IMR-90 (cell line): ENCODE results near the gene ARID5A. TPM values are rescaled to one million over a fixed set of nuclear protein-coding genes. Genes with fewer than 3 reads are reported as not detected.

Experiments used
- ATAC-seq: fragments of 200-7000 bp; cut with Tn5 transposase; 2 replicates; pipeline ENCODE4 v1.9.1; 2020; ENCODE audit warnings: low read depth, mild to moderate bottlenecking, moderate library complexity
- BruUV-seq: library from RNA; stranded (reverse); fragments of 400-500 nt; replicated peaks from 2 replicates; lab custom pipeline; 2021; lab: Mats Ljungman, UMichigan
- CTCF ChIA-PET: fragments of 300-600 bp; formaldehyde crosslinking; extraction: SDS; loops from one replicate; lab custom pipeline; 2021; ENCODE audit warnings: antibody characterized with exemption; lab: Yijun Ruan, JAX
- POLR2A ChIA-PET: fragments of 300-600 bp; sonication (Branson Sonifier 250); formaldehyde crosslinking; loops from one replicate; lab custom pipeline; 2022; ENCODE audit warnings: antibody characterized with exemption; ENCODE audit not compliant: unreplicated experiment; lab: Charles Lee
- DNase-seq: peaks from one replicate; pipeline ENCODE4 v3.0.0; 2013
- H2AFZ ChIP-seq: replicated peaks from 2 replicates; pipeline ENCODE3; 2013; ENCODE audit warnings: low read length, mild to moderate bottlenecking; ENCODE audit not compliant: poor library complexity
- H2AK5ac ChIP-seq: 2 replicates; pipeline ENCODE4 v1.6.1; 2013; ENCODE audit warnings: low read depth, low read length, inconsistent platforms
- H2AK9ac ChIP-seq: replicated peaks from 2 replicates; pipeline ENCODE3; 2013; ENCODE audit warnings: mild to moderate bottlenecking, low read depth, low read length, moderate library complexity; ENCODE audit not compliant: poor library complexity
- H2BK120ac ChIP-seq: 2 replicates; pipeline ENCODE4 v1.6.1; 2013; ENCODE audit warnings: low read depth, low read length, inconsistent platforms
- H2BK15ac ChIP-seq: 3 replicates; pipeline ENCODE4 v1.6.1; 2013; ENCODE audit warnings: low read depth, low read length, inconsistent platforms
- H2BK20ac ChIP-seq: 2 replicates; pipeline ENCODE4 v1.6.1; 2013; ENCODE audit warnings: low read depth, mild to moderate bottlenecking, inconsistent platforms, low read length, moderate library complexity
- H2BK5ac ChIP-seq: 2 replicates; pipeline ENCODE4 v1.6.1; 2013; ENCODE audit warnings: mild to moderate bottlenecking, low read depth, low read length, inconsistent platforms; ENCODE audit not compliant: poor library complexity, severe bottlenecking
- H3K14ac ChIP-seq: replicated peaks from 2 replicates; pipeline ENCODE4 v1.6.1; 2013; ENCODE audit warnings: low read depth, low read length, inconsistent platforms
- H3K18ac ChIP-seq: 2 replicates; pipeline ENCODE4 v1.6.1; 2013; ENCODE audit warnings: low read depth, low read length, control low read depth
- H3K23ac ChIP-seq: 2 replicates; pipeline ENCODE4 v1.6.1; 2013; ENCODE audit warnings: low read depth, low read length, inconsistent platforms
- H3K27ac ChIP-seq: 2 replicates; pipeline ENCODE4 v1.5.1; 2013; ENCODE audit warnings: mild to moderate bottlenecking, control low read depth, low read length; ENCODE audit not compliant: insufficient read depth
- H3K27me3 ChIP-seq: 2 replicates; pipeline ENCODE4 v1.6.1; 2013; ENCODE audit warnings: low read length; ENCODE audit not compliant: control insufficient read depth, insufficient read depth
- H3K36me3 ChIP-seq: 2 replicates; pipeline ENCODE4 v1.6.1; 2013; ENCODE audit warnings: low read length, mixed read lengths; ENCODE audit not compliant: control insufficient read depth, insufficient read depth
- H3K4ac ChIP-seq: 2 replicates; pipeline ENCODE4 v1.6.1; 2013; ENCODE audit warnings: low read depth, low read length, inconsistent platforms
- H3K4me1 ChIP-seq: 2 replicates; pipeline ENCODE4 v1.6.1; 2013; ENCODE audit warnings: low read length, mixed read lengths; ENCODE audit not compliant: control insufficient read depth, insufficient read depth
- H3K4me2 ChIP-seq: 2 replicates; pipeline ENCODE4 v1.6.1; 2013; ENCODE audit warnings: low read depth, mild to moderate bottlenecking, control low read depth, low read length, moderate library complexity
- H3K4me3 ChIP-seq: 2 replicates; pipeline ENCODE4 v1.5.1; 2013; ENCODE audit warnings: low read depth, mild to moderate bottlenecking, control low read depth, low read length, moderate library complexity; ENCODE audit not compliant: insufficient read depth
- H3K56ac ChIP-seq: 2 replicates; pipeline ENCODE4 v1.6.1; 2013; ENCODE audit warnings: low read length, inconsistent platforms; ENCODE audit not compliant: insufficient read depth; ENCODE audit errors: extremely low read depth
- H3K79me1 ChIP-seq, 2 experiments: 2 replicates each; pipeline ENCODE4 v1.6.1; 2013; ENCODE audit warnings: low read length in 2 of 2, inconsistent platforms in 1 of 2, low read depth in 1 of 2
- H3K9ac ChIP-seq: 2 replicates; pipeline ENCODE4 v1.6.1; 2013; ENCODE audit warnings: low read depth, low read length, control low read depth
- H3K9me1 ChIP-seq: 2 replicates; pipeline ENCODE4 v1.6.1; 2013; ENCODE audit warnings: low read length, inconsistent platforms; ENCODE audit not compliant: insufficient read depth
- H3K9me3 ChIP-seq: 2 replicates; pipeline ENCODE4 v1.6.1; 2013; ENCODE audit warnings: low read length; ENCODE audit not compliant: control insufficient read depth, insufficient read depth
- H4K20me1 ChIP-seq: 2 replicates; pipeline ENCODE4 v1.6.1; 2013; ENCODE audit warnings: low read length, inconsistent platforms; ENCODE audit not compliant: insufficient read depth
- H4K5ac ChIP-seq: 2 replicates; pipeline ENCODE4 v1.6.1; 2013; ENCODE audit warnings: mild to moderate bottlenecking, low read depth, low read length, control low read depth
- H4K8ac ChIP-seq, 2 experiments: 2 replicates each; pipeline ENCODE4 v1.6.1; 2013; ENCODE audit warnings: low read depth in 2 of 2, low read length in 2 of 2, control low read depth in 1 of 2, inconsistent platforms in 1 of 2
- H4K91ac ChIP-seq: 2 replicates; pipeline ENCODE4 v1.6.1; 2013; ENCODE audit warnings: low read depth, low read length, inconsistent platforms; ENCODE audit not compliant: insufficient read depth
- CEBPB ChIP-seq: IDR thresholded peaks from 2 replicates; pipeline ENCODE4 v1.6.1; 2012; ENCODE audit warnings: low read depth, low read length, improper control_type of control experiment
- CHD1 ChIP-seq: IDR thresholded peaks from 2 replicates; pipeline ENCODE4 v1.6.1; 2012; ENCODE audit warnings: low read depth, low read length, improper control_type of control experiment
- CTCF ChIP-seq: conservative IDR thresholded peaks from 2 replicates; pipeline ENCODE4 v1.5.1; 2012; ENCODE audit warnings: mild to moderate bottlenecking, low read depth, low read length, improper control_type of control experiment
- ELK1 ChIP-seq: fragments of 150-350 bp; IDR thresholded peaks from 2 replicates; pipeline ENCODE4 v1.6.1; 2016; ENCODE audit warnings: low read depth, mild to moderate bottlenecking, low read length, moderate library complexity, borderline replicate concordance
- MAFK ChIP-seq: IDR thresholded peaks from 2 replicates; pipeline ENCODE4 v1.6.1; 2012; ENCODE audit warnings: low read depth, low read length, improper control_type of control experiment
- MXI1 ChIP-seq: IDR thresholded peaks from 2 replicates; pipeline ENCODE4 v1.6.1; 2012; ENCODE audit warnings: low read depth, mild to moderate bottlenecking, low read length, moderate library complexity, borderline replicate concordance
- NFE2L2 ChIP-seq: fragments of 150-350 bp; IDR thresholded peaks from 2 replicates; pipeline ENCODE4 v1.6.1; 2016; ENCODE audit warnings: low read depth, mild to moderate bottlenecking, low read length
- POLR2A ChIP-seq: IDR thresholded peaks from 2 replicates; pipeline ENCODE4 v1.6.1; 2012; ENCODE audit warnings: mild to moderate bottlenecking, low read depth, low read length
- RCOR1 ChIP-seq: IDR thresholded peaks from 2 replicates; pipeline ENCODE4 v1.6.1; 2012; ENCODE audit warnings: mild to moderate bottlenecking, low read length, improper control_type of control experiment; ENCODE audit not compliant: insufficient replicate concordance
- RFX5 ChIP-seq: IDR thresholded peaks from 2 replicates; pipeline ENCODE4 v1.8.0; 2012; ENCODE audit warnings: low read depth, mild to moderate bottlenecking, low read length, moderate library complexity
- SMC3 ChIP-seq: fragments of 150-350 bp; IDR thresholded peaks from 2 replicates; pipeline ENCODE4 v1.6.1; 2016; ENCODE audit warnings: low read depth, mild to moderate bottlenecking, antibody characterized with exemption, low read length, moderate library complexity
- USF2 ChIP-seq: fragments of 150-350 bp; IDR thresholded peaks from 2 replicates; pipeline ENCODE4 v1.6.1; 2017; ENCODE audit warnings: mild to moderate bottlenecking, antibody characterized with exemption, low read length, low read depth
- WGBS, 2 experiments: methylation state at CpG; one replicate each; pipeline versions ENCODE4 v1.1.5 to v1.1.7; 2013; ENCODE audit warnings: missing lambda C conversion rate in 2 of 2; ENCODE audit not compliant: insufficient read length in 1 of 2; ENCODE audit errors: extremely low coverage in 2 of 2; 5-methylcytosine and 5-hydroxymethylcytosine counted together
- dilution Hi-C: fragments of 300-500 bp; cut with HindIII; formaldehyde crosslinking; loops from one replicate; pipeline ENCODE4 v1.14.3; 2018; ENCODE audit warnings: low sequenced_read_pairs; ENCODE audit not compliant: unreplicated experiment
- in situ Hi-C: fragments of 300-500 bp; cut with MboI; formaldehyde crosslinking; loops from 3 replicates; pipeline ENCODE4 v1.14.3; 2019; ENCODE audit warnings: low sequenced_read_pairs, inconsistent platforms, mixed read lengths
- intact Hi-C: fragments of 100-400 bp; cut with micrococcal nuclease; formaldehyde crosslinking; loops from 2 replicates; pipeline ENCODE4 v1.10.0; 2022
- polyA plus RNA-seq, 3 experiments: library from polyadenylated mRNA; depleted of rRNA; stranded (reverse); fragments of >200 nt; gene quantifications; 2 replicates each; pipeline ENCODE4 v1.2.3, GENCODE V29; 2012; ENCODE audit warnings: low replicate concordance in 1 of 3
- total RNA-seq: library from RNA; depleted of rRNA; stranded (reverse); fragments of >200 nt; gene quantifications from 2 replicates; pipeline ENCODE4 v1.2.3, GENCODE V29; 2012

The ARID5A gene
- total and polyA plus RNA-seq, 2 of the 4 experiments (the other 2 are of a cell fraction) = 2.3 to 6.7 TPM

- H3K18ac ChIP-seq = no peak overlapping the region
- H4K91ac ChIP-seq = no peak overlapping the region
- no peak overlapping the region for H2AK9ac ChIP-seq
- no peaks in the 10 kb centered on the region for H3K9me3 ChIP-seq
- H2BK120ac ChIP-seq = no peak overlapping the region
- H3K4me3 ChIP-seq = no peak overlapping the region
- H3K27ac ChIP-seq = no peak overlapping the region
- peaks cover 12 to 21% of the 10 kb centered on the region in 2 experiments for H3K79me1 ChIP-seq
- ATAC-seq (no peak), DNase-seq (no peak)
- CTCF ChIA-PET = no interaction called here
- H4K5ac ChIP-seq = no peak overlapping the region
- H3K36me3 ChIP-seq = peaks cover 50% of the 10 kb centered on the region
- no peak overlapping the region for H3K9ac ChIP-seq
- H3K4me2 ChIP-seq = no peak overlapping the region
- dilution Hi-C loops = no loop called here
- intact Hi-C loops = no loop called here
- no peaks in the 10 kb centered on the region for H3K9me1 ChIP-seq
- H4K8ac ChIP-seq = no peak overlapping the region
- POLR2A ChIA-PET = no interaction called here
- no TSS peak for BruUV-seq
- H3K27me3 ChIP-seq = no peaks in the 10 kb centered on the region
- H3K4ac ChIP-seq = no peak overlapping the region
- no peak overlapping the region for H2AFZ ChIP-seq
- no peak overlapping the region for H3K56ac ChIP-seq
- no peak overlapping the region for H2BK5ac ChIP-seq
- WGBS, 2 experiments = 81% methylated on average over 4 of the region's 5 CpGs; no CpG with 5 or more reads in 1 of the 2 experiments
- H2AK5ac ChIP-seq = no peak overlapping the region
- TF ChIP-seq RFX5 (no peak), USF2 (no peak), MAFK (no peak), RCOR1 (no peak), SMC3 (no peak), CEBPB (no peak), ELK1 (no peak), NFE2L2 (no peak), CHD1 (no peak), CTCF (no peak), POLR2A (no peak), MXI1 (no peak)
- no peak overlapping the region for H3K14ac ChIP-seq
- H3K23ac ChIP-seq = no peak overlapping the region
- H2BK15ac ChIP-seq = no peak overlapping the region
- H2BK20ac ChIP-seq = no peak overlapping the region
- no peaks in the 10 kb centered on the region for H3K4me1 ChIP-seq
- no peaks in the 10 kb centered on the region for H4K20me1 ChIP-seq
- in situ Hi-C loops = no loop called here
These were observed 58.2 kb downstream of the ARID5A start for GRCh38 chr2:96594691-96595152.
